Stimulated activated CD4-positive, alpha-beta T cell treated with anti-CD3 and anti-CD28 coated beads, Interleukin-4, amount 100 ng/mL, for 48 hours (primary cell): Measurements from ENCODE around the gene C15orf62.

Experiments
- DNase-seq, 2 donors: peaks; one replicate each; pipeline ENCODE4 v3.0.0-alpha.2; 2020; ENCODE audit warnings: low read depth in 2 of 2

Gene C15orf62

GRCh38 chr15:40782609-40783227 lies 12.9 kb downstream of the C15orf62 start:
- peak; percentile 62 to 68 for DNase-seq

GRCh38 chr15:40785164-40785563 lies 15.4 kb downstream of the C15orf62 start:
- DNase-seq: no peak

- no peak for DNase-seq
Observed at GRCh38 chr15:40785814-40786213, 16.0 kb downstream of the C15orf62 start.

GRCh38 chr15:40787344-40787841 lies 17.6 kb downstream of the C15orf62 start:
- peak; percentile 38 to 53 for DNase-seq

- DNase-seq: no peak
Observed at GRCh38 chr15:40787991-40788390, 18.2 kb downstream of the C15orf62 start.

- DNase-seq: no peak
Observed at GRCh38 chr15:40789119-40789518, 19.3 kb downstream of the C15orf62 start.

- DNase-seq: no peak
Observed at GRCh38 chr15:40789999-40790398, 20.2 kb downstream of the C15orf62 start.

- DNase-seq: no peak
Observed at GRCh38 chr15:40790718-40791117, 20.9 kb downstream of the C15orf62 start.

- DNase-seq: no peak
Observed at GRCh38 chr15:40792394-40792793, 22.6 kb downstream of the C15orf62 start.

- peak in 1 of 2 donors; percentile 43 for DNase-seq
Observed at GRCh38 chr15:40793216-40793989, 23.6 kb downstream of the C15orf62 start.

- no peak for DNase-seq
Observed at GRCh38 chr15:40796041-40796440, 26.3 kb downstream of the C15orf62 start.

- DNase-seq: no peak
Observed at GRCh38 chr15:40796512-40796911, 26.7 kb downstream of the C15orf62 start.

GRCh38 chr15:40799523-40799922 lies 29.7 kb downstream of the C15orf62 start:
- DNase-seq: no peak

- no peak for DNase-seq
Observed at GRCh38 chr15:40803076-40803475, 33.3 kb downstream of the C15orf62 start.

- DNase-seq: no peak
Observed at GRCh38 chr15:40803688-40804087, 33.9 kb downstream of the C15orf62 start.

- no peak for DNase-seq
Observed at GRCh38 chr15:40806672-40807027, 36.9 kb downstream of the C15orf62 start.

GRCh38 chr15:40807028-40807887 lies 37.5 kb downstream of the C15orf62 start, which contains the start of the genes DNAJC17 and ZFYVE19:
TSS of gene DNAJC17 (minus strand) at chr15:40807473. CDS start at chr15:40807446, 27 bp downstream.
TSS of gene ZFYVE19 (plus strand) at chr15:40807089. CDS start at chr15:40807590, 501 bp downstream.
- peak; percentile 93 to 94 for DNase-seq

- no peak for DNase-seq
Observed at GRCh38 chr15:40807888-40808461, 38.2 kb downstream of the C15orf62 start.

- DNase-seq: no peak
Observed at GRCh38 chr15:40808861-40809450, 39.2 kb downstream of the C15orf62 start.

GRCh38 chr15:40812721-40813425 lies 43.1 kb downstream of the C15orf62 start:
- no peak for DNase-seq
